GM13977 (cell line): ENCODE results near the gene NTMT1.
"Not testable (repeated sequence)": the region's sequence is repeated elsewhere in the genome, so short reads cannot be mapped to it uniquely, and the experiment has no call there.

Source experiments
- DNase-seq: peaks from one replicate; pipeline ENCODE4 v3.0.0; 2012; ENCODE audit warnings: low spot score
- CTCF ChIP-seq: IDR thresholded peaks from 2 replicates; pipeline ENCODE4 v1.5.1; 2012; ENCODE audit warnings: mild to moderate bottlenecking, control low read depth; ENCODE audit not compliant: insufficient read depth; ENCODE audit errors: extremely low read depth, missing control alignments
- in situ Hi-C: fragments of 300-500 bp; cut with MboI; formaldehyde crosslinking; loops from one replicate; pipeline ENCODE4 v1.12.0; 2022; ENCODE audit warnings: low sequenced_read_pairs, low pct_unique_long_range_greater_than_20kb, mixed read lengths, inconsistent platforms; ENCODE audit not compliant: unreplicated experiment

The NTMT1 gene

GRCh38 chr9:129587487-129588262, 38.3 kb upstream of the NTMT1 start:
- no peak for DNase-seq
- TF ChIP-seq CTCF: no peak
- in situ Hi-C loops: no loop called here

GRCh38 chr9:129590466-129590865, 35.5 kb upstream of the NTMT1 start:
- DNase-seq: no peak
- no peak for TF ChIP-seq CTCF
- in situ Hi-C loops: no loop called here

- in situ Hi-C loops: no loop called here
- TF ChIP-seq CTCF: no peak
Observed at GRCh38 chr9:129591916-129592315, 34.0 kb upstream of the NTMT1 start.

GRCh38 chr9:129592790-129593189, 33.2 kb upstream of the NTMT1 start:
- in situ Hi-C loops: not testable (repeated sequence)

More at GRCh38 chr9:129591916-129592315, 34.0 kb upstream of the NTMT1 start:
- DNase-seq: no peak

GRCh38 chr9:129594632-129595031, 31.3 kb upstream of the NTMT1 start:
- in situ Hi-C loops: no loop called here
- DNase-seq: no peak
- TF ChIP-seq CTCF: no peak

More at GRCh38 chr9:129592790-129593189, 33.2 kb upstream of the NTMT1 start:
- not testable (repeated sequence) for DNase-seq

DNA sequence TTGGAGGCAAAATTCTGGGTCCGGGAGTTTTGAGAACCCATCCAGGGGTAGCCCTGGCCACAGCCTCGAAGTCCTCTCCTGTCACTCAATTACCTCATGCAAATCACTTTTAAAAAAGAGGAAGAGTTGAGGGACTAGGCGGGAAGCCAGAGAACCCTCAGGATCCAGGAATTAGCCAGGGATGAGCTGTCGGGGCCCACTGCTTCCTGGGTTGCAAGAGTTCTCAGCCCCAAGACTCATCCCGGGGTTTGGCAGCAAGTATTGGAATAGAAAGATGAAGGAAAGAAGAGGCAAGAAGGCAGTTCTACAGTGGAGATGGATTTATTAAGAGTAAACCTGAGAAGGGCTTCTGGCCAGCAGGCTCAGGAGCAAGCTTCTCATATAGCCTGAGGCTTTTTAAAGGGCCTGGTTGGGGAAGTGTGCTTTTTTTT, 30.6 kb upstream of the NTMT1 start:
- in situ Hi-C loops: no loop called here
- DNase-seq: no peak
- no peak for TF ChIP-seq CTCF

DNA sequence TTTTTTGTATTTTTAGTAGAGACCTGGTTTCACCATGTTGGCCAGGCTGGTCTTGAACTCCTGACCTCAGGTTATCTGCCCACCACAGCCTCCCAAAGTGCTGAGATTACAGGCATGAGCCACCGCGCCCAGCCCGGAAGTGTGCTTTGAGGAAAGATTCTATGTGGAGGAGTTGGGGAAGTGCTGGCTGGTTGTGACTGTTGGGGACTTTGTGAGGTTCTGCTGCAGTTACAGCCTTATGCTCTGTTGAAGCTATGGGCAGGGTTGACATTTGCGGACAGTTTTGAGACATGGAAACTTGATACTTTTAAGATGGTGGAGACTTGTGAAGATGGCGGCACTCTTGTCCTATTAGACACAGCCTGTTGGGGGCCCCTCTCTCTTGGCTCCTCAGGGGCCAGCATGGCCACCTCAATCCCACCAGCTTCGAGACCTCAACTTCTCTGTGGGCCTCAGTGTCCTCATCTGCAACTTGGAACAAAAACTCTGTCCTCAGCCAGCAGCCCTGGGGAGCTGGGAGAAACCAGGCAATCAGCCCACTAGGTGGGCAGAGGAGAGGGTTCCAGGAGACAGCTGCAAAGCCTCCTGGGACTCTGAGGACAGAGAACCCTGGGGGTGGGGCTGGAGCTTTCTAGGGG, 29.9 kb upstream of the NTMT1 start:
- DNase-seq: no peak
- in situ Hi-C loops: no loop called here
- no peak for TF ChIP-seq CTCF
